ENCODE results near the gene ASCL3.

Gene ASCL3

DNA sequence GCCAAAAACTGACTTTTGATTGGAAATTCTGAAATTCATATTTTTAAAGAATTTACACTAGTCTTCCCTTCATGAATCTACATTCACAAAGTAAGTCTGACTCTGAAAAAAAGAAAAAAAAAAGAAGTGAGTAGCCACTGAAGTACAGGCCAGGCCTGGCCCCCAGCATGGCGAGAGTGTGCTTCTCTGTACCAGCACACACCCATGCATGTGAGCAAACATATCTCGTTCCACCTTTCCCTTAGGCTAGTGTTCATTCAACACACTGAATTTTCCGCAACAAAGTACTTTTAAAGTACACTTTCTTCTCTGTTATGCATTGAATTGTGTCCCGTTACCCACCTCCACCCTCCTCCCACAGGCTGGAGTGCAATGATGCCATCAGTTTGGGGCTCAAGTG lies 14.6 kb downstream of the ASCL3 start:
- TF ChIP-seq CTCF (conservative IDR thresholded peaks at IDR 0.05; ENCODE audit: low read length) (no peak), EZH2phosphoT487 (IDR thresholded peaks at IDR 0.05; ENCODE audit: borderline replicate concordance) (no peak)
- Histone ChIP-seq H3F3A (ENCODE audit: low read depth) (no peaks in the 10 kb centered on the region), H2AFZ (ENCODE audit: low read length) (no peak overlapping the region), H3K4me2 (ENCODE audit: low read depth, low read length, poor library complexity, severe bottlenecking) (no peak overlapping the region), H3K4me3 (ENCODE audit: low read length, poor library complexity, severe bottlenecking) (no peak overlapping the region), H3K9me2 (replicated peaks; ENCODE audit: low read depth, low read length) (no peaks in the 10 kb centered on the region), H3K9me3 (ENCODE audit: insufficient read depth, low read depth, low read length) (no peaks in the 10 kb centered on the region), H3K4me1 (ENCODE audit: insufficient read depth, low read length, poor library complexity, severe bottlenecking) (no peaks in the 10 kb centered on the region), H3K79me2 (ENCODE audit: insufficient read depth, low read length) (no peaks in the 10 kb centered on the region), H3K9ac (ENCODE audit: low read depth, low read length, poor library complexity, severe bottlenecking) (no peak overlapping the region), H3K27me3 (ENCODE audit: insufficient read depth, low read length, poor library complexity, severe bottlenecking) (no peaks in the 10 kb centered on the region), H4K20me1 (ENCODE audit: insufficient read depth, low read length, poor library complexity, severe bottlenecking) (no peaks in the 10 kb centered on the region), H3K36me3 (ENCODE audit: insufficient read depth, low read length) (no peaks in the 10 kb centered on the region)

DNA sequence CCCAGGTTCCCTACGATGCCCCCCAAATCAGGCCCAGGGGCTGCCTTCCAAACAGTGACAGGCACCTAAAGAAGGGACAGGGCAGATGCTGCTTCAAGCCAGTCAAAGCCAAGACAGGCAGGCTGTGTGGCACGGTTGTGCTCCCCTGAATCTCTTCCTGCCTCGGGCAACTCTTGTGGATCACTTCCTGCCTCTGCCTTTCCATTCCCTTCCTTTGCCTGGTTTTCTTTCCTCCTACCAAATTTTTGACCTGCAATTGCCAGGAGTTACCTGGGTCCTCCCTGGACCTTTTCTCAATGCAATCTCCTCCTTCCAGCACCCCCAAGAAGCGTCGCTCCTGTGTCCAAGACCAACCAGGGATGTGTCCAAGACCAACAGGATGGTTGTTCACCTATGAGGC lies 15.6 kb downstream of the ASCL3 start:
- Histone ChIP-seq H3K9me3 (ENCODE audit: insufficient read depth, low read depth, low read length) (no peaks in the 10 kb centered on the region), H3K27me3 (ENCODE audit: insufficient read depth, low read length, poor library complexity, severe bottlenecking) (no peaks in the 10 kb centered on the region), H3K36me3 (ENCODE audit: insufficient read depth, low read length) (no peaks in the 10 kb centered on the region), H3K4me2 (ENCODE audit: low read depth, low read length, poor library complexity, severe bottlenecking) (no peak overlapping the region), H3F3A (ENCODE audit: low read depth) (no peaks in the 10 kb centered on the region), H3K9ac (ENCODE audit: low read depth, low read length, poor library complexity, severe bottlenecking) (no peak overlapping the region), H2AFZ (ENCODE audit: low read length) (no peak overlapping the region), H3K9me2 (replicated peaks; ENCODE audit: low read depth, low read length) (no peaks in the 10 kb centered on the region), H4K20me1 (ENCODE audit: insufficient read depth, low read length, poor library complexity, severe bottlenecking) (no peaks in the 10 kb centered on the region), H3K4me3 (ENCODE audit: low read length, poor library complexity, severe bottlenecking) (no peak overlapping the region), H3K4me1 (ENCODE audit: insufficient read depth, low read length, poor library complexity, severe bottlenecking) (no peaks in the 10 kb centered on the region), H3K79me2 (ENCODE audit: insufficient read depth, low read length) (no peaks in the 10 kb centered on the region)
- TF ChIP-seq CTCF (conservative IDR thresholded peaks at IDR 0.05; ENCODE audit: low read length) (no peak), EZH2phosphoT487 (IDR thresholded peaks at IDR 0.05; ENCODE audit: borderline replicate concordance) (no peak)

DNA sequence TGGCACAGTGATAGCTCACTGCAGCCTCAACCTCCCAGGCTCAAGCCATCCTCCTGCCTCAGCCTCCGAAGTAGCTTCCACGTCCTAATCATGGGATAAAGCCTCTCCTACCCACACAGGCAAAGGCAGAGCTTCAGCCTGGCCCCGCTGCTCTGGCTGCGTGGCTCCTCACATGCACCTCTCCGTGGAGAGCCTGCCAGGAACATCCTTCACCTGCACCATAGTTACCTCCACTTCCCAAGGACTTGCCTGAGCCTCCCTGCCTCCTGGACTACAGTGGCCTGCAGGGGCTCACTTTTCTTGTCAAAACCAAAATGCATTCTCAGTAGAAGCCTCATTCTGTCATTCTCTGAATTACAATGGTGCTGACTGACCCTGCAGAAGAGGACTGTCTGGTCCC lies 16.6 kb downstream of the ASCL3 start:
- H3K9me2 ChIP-seq (replicated peaks; ENCODE audit: low read depth, low read length), result no peaks in the 10 kb centered on the region
- no peaks in the 10 kb centered on the region for H3K9me3 ChIP-seq (ENCODE audit: insufficient read depth, low read depth, low read length)
- H3K9ac ChIP-seq (ENCODE audit: low read depth, low read length, poor library complexity, severe bottlenecking), result no peak overlapping the region
- H2AFZ ChIP-seq (ENCODE audit: low read length), result no peak overlapping the region
- H4K20me1 ChIP-seq (ENCODE audit: insufficient read depth, low read length, poor library complexity, severe bottlenecking), result no peaks in the 10 kb centered on the region
- no peaks in the 10 kb centered on the region for H3K27me3 ChIP-seq (ENCODE audit: insufficient read depth, low read length, poor library complexity, severe bottlenecking)
- no peaks in the 10 kb centered on the region for H3K79me2 ChIP-seq (ENCODE audit: insufficient read depth, low read length)
- TF ChIP-seq CTCF (conservative IDR thresholded peaks at IDR 0.05; ENCODE audit: low read length) (no peak), EZH2phosphoT487 (IDR thresholded peaks at IDR 0.05; ENCODE audit: borderline replicate concordance) (no peak)
- no peaks in the 10 kb centered on the region for H3K4me1 ChIP-seq (ENCODE audit: insufficient read depth, low read length, poor library complexity, severe bottlenecking)
- no peaks in the 10 kb centered on the region for H3F3A ChIP-seq (ENCODE audit: low read depth)
- no peaks in the 10 kb centered on the region for H3K36me3 ChIP-seq (ENCODE audit: insufficient read depth, low read length)
- H3K4me2 ChIP-seq (ENCODE audit: low read depth, low read length, poor library complexity, severe bottlenecking), result no peak overlapping the region
- no peak overlapping the region for H3K4me3 ChIP-seq (ENCODE audit: low read length, poor library complexity, severe bottlenecking)
